ENCODE measurements around the gene CGNL1.

The CGNL1 gene, protein sequence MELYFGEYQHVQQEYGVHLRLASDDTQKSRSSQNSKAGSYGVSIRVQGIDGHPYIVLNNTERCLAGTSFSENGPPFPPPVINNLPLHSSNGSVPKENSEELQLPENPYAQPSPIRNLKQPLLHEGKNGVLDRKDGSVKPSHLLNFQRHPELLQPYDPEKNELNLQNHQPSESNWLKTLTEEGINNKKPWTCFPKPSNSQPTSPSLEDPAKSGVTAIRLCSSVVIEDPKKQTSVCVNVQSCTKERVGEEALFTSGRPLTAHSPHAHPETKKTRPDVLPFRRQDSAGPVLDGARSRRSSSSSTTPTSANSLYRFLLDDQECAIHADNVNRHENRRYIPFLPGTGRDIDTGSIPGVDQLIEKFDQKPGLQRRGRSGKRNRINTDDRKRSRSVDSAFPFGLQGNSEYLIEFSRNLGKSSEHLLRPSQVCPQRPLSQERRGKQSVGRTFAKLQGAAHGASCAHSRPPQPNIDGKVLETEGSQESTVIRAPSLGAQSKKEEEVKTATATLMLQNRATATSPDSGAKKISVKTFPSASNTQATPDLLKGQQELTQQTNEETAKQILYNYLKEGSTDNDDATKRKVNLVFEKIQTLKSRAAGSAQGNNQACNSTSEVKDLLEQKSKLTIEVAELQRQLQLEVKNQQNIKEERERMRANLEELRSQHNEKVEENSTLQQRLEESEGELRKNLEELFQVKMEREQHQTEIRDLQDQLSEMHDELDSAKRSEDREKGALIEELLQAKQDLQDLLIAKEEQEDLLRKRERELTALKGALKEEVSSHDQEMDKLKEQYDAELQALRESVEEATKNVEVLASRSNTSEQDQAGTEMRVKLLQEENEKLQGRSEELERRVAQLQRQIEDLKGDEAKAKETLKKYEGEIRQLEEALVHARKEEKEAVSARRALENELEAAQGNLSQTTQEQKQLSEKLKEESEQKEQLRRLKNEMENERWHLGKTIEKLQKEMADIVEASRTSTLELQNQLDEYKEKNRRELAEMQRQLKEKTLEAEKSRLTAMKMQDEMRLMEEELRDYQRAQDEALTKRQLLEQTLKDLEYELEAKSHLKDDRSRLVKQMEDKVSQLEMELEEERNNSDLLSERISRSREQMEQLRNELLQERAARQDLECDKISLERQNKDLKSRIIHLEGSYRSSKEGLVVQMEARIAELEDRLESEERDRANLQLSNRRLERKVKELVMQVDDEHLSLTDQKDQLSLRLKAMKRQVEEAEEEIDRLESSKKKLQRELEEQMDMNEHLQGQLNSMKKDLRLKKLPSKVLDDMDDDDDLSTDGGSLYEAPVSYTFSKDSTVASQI

DNA sequence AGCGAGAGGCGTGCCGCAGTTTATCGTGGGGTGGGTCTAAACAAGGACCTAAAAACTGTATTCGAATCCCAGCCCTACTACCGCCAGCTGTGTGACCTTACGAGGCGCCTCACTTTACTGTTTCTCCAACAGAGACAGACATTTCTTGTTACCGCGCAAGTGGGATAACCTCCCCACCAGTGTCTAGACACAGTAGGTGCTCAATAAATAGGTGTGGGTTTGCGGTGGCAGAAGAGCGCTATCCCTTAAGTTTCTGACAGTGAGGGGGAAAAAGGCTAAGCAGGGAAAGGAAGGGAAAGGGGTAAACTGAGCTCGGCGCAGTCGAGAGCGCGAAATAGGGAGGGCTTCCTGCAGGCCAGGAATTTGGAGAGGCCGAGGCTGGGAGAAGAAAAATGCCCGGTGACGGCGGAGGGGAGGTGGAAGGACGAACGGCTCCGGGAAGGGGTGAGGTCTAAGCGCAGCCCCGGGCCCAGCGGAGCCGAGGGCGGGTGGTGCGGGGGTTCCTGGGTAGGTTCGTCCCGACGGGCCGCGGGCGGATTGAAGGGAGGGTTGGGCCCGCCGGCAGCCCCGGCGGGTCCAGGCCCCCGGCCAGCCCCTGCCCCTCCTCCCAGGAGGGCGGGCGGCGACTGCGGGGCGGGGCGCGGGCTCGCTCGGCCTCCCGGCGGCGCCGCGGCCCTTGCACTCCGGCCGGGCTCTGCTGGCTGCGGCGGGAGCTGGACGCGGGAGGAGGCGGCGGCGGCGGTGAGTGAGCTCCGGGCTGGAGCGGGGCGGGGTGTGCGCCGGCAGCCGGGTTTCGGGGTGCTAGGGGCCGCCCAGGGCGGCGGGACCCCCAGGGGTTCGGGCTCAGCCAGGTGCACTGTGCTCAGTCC is at the start of gene CGNL1:
TSS of gene CGNL1 (plus strand) at position 679 of the 869 bp plus-strand sequence. CDS start 61,495 bp downstream, outside the sequence.
- TF ChIP-seq TAF1 (IDR thresholded peaks at IDR 0.05; ENCODE audit: low read depth) (0 out of 2 replicates have a peak, but pooled peaks have one; percentile 21), EGR1 (IDR thresholded peaks at IDR 0.05) (no peak), NFIC (IDR thresholded peaks at IDR 0.05) (no peak)

DNA sequence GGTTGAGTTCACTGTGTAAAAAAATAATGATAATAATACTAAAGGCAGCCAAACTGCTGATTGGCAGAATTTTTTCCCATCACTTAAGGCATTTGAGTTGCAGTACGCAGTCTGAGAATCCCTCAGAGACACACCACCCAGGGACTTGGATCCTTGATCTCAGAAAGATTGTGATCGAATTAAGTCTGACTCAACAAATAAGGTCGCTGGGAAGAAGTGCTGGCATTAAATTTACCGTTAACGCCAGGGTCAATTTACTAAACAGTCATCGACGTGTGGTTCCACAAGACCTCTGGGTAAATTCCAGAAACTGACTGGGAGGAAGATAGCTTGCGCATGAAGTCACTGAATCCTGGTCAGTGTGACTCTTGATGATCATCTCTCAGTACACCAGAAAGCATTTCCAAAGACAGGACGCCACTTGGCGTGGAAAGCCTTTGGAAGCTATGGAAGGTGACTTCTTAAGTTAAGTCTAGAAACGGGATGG is 48.3 kb upstream of the CGNL1 start:
- no peak for TF ChIP-seq CEBPB (IDR thresholded peaks at IDR 0.05)
- no peak for TF ChIP-seq EP300 (IDR thresholded peaks at IDR 0.05; ENCODE audit: borderline replicate concordance)
- TF ChIP-seq, protein P1, sequence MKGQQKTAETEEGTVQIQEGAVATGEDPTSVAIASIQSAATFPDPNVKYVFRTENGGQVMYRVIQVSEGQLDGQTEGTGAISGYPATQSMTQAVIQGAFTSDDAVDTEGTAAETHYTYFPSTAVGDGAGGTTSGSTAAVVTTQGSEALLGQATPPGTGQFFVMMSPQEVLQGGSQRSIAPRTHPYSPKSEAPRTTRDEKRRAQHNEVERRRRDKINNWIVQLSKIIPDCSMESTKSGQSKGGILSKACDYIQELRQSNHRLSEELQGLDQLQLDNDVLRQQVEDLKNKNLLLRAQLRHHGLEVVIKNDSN (IDR thresholded peaks at IDR 0.05), result no peak
- no peak for TF ChIP-seq TAF1 (IDR thresholded peaks at IDR 0.05; ENCODE audit: low read depth)
- TF ChIP-seq TCF12 (IDR thresholded peaks at IDR 0.05; ENCODE audit: low read depth), result no peak
- TF ChIP-seq EGR1 (IDR thresholded peaks at IDR 0.05), result no peak
- TF ChIP-seq YY1 (IDR thresholded peaks at IDR 0.05; ENCODE audit: low read depth), result no peak
- no peak for TF ChIP-seq NFIC (IDR thresholded peaks at IDR 0.05)
- no peak for TF ChIP-seq TEAD4 (IDR thresholded peaks at IDR 0.05)
- no peak for TF ChIP-seq CREB1 (IDR thresholded peaks at IDR 0.05; ENCODE audit: low read depth)
- TF ChIP-seq, protein P2, sequence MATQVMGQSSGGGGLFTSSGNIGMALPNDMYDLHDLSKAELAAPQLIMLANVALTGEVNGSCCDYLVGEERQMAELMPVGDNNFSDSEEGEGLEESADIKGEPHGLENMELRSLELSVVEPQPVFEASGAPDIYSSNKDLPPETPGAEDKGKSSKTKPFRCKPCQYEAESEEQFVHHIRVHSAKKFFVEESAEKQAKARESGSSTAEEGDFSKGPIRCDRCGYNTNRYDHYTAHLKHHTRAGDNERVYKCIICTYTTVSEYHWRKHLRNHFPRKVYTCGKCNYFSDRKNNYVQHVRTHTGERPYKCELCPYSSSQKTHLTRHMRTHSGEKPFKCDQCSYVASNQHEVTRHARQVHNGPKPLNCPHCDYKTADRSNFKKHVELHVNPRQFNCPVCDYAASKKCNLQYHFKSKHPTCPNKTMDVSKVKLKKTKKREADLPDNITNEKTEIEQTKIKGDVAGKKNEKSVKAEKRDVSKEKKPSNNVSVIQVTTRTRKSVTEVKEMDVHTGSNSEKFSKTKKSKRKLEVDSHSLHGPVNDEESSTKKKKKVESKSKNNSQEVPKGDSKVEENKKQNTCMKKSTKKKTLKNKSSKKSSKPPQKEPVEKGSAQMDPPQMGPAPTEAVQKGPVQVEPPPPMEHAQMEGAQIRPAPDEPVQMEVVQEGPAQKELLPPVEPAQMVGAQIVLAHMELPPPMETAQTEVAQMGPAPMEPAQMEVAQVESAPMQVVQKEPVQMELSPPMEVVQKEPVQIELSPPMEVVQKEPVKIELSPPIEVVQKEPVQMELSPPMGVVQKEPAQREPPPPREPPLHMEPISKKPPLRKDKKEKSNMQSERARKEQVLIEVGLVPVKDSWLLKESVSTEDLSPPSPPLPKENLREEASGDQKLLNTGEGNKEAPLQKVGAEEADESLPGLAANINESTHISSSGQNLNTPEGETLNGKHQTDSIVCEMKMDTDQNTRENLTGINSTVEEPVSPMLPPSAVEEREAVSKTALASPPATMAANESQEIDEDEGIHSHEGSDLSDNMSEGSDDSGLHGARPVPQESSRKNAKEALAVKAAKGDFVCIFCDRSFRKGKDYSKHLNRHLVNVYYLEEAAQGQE (IDR thresholded peaks at IDR 0.05; ENCODE audit: low read depth), result no peak
- TF ChIP-seq ZBTB7A (IDR thresholded peaks at IDR 0.05; ENCODE audit: low read depth), result no peak
- no peak for TF ChIP-seq RAD21 (IDR thresholded peaks at IDR 0.05; ENCODE audit: low read depth)
- TF ChIP-seq, protein P3, sequence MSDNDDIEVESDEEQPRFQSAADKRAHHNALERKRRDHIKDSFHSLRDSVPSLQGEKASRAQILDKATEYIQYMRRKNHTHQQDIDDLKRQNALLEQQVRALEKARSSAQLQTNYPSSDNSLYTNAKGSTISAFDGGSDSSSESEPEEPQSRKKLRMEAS (IDR thresholded peaks at IDR 0.05), result no peak
- no peak for TF ChIP-seq FOXM1 (IDR thresholded peaks at IDR 0.05; ENCODE audit: borderline replicate concordance, low read depth)

DNA sequence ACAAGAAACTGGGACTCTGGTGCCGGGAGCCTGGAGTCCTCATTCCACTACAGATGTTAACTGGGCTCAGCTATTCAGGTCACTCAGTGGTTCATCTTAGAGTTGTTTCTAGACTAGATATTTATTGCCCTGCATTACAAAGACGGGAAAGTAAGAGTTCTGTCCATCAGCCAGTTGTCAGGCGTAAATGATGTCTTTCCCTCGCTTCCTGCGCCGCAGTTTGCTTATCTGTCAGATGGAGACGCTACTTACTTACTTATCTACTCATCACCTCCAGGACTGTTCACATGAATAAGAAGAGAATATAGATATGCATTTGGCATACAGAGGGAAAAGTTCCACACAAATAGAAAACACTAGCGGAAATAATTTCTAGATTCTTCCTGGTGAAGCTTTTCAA is 47.8 kb upstream of the CGNL1 start:
- TF ChIP-seq EP300 (IDR thresholded peaks at IDR 0.05; ENCODE audit: borderline replicate concordance) (no peak), RAD21 (IDR thresholded peaks at IDR 0.05; ENCODE audit: low read depth) (no peak), TCF12 (IDR thresholded peaks at IDR 0.05; ENCODE audit: low read depth) (no peak), TAF1 (IDR thresholded peaks at IDR 0.05; ENCODE audit: low read depth) (no peak), CEBPB (IDR thresholded peaks at IDR 0.05) (no peak), ZBTB7A (IDR thresholded peaks at IDR 0.05; ENCODE audit: low read depth) (no peak), FOXM1 (IDR thresholded peaks at IDR 0.05; ENCODE audit: borderline replicate concordance, low read depth) (no peak), TEAD4 (IDR thresholded peaks at IDR 0.05) (no peak), CREB1 (IDR thresholded peaks at IDR 0.05; ENCODE audit: low read depth) (no peak), EGR1 (IDR thresholded peaks at IDR 0.05) (no peak), YY1 (IDR thresholded peaks at IDR 0.05; ENCODE audit: low read depth) (no peak)
- TF ChIP-seq, protein P2 (IDR thresholded peaks at IDR 0.05; ENCODE audit: low read depth), result no peak
- TF ChIP-seq, protein P1 (IDR thresholded peaks at IDR 0.05), result no peak

DNA sequence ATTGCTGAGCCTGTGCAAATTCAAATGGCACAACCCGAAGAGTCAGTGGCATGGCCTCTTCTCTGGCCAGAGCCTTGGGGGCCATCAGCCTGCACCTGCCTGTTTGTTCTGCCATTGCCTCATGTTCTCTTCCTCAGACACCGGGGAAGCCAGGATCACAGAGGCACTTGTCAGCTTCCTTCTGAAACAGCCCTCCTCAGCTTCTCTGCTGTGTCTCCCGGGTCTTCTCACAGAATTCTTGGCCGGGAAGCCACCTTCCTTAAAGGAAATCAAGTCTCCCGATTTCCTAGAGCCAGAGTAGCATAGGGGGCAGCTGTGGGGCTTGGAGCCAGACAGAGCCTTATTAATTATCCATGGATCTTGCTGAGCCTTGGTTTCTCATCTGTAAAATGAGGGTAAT is 47.4 kb upstream of the CGNL1 start:
- TF ChIP-seq CEBPB (IDR thresholded peaks at IDR 0.05) (no peak), TAF1 (IDR thresholded peaks at IDR 0.05; ENCODE audit: low read depth) (no peak), NFIC (IDR thresholded peaks at IDR 0.05) (no peak), RAD21 (IDR thresholded peaks at IDR 0.05; ENCODE audit: low read depth) (no peak), EGR1 (IDR thresholded peaks at IDR 0.05) (no peak), ZBTB7A (IDR thresholded peaks at IDR 0.05; ENCODE audit: low read depth) (no peak)
